Lung (tissue), 12 donors: ENCODE measurements around the gene DLL1. TPM values are rescaled to one million over a fixed set of nuclear protein-coding genes. Genes with fewer than 3 reads are reported as not detected.

Experiments
- ATAC-seq: fragments of 200-7000 bp; cut with Tn5 transposase; one replicate; pipeline ENCODE4 v1.9.1; 2020; ENCODE audit warnings: moderate number of reproducible peaks; ENCODE audit not compliant: insufficient read depth, low FRiP score
- DNase-seq, 3 donors: peaks; one replicate each; pipeline ENCODE4 v3.0.0-alpha.2; 2013 to 2017
- H3K27ac ChIP-seq, 2 donors: one replicate each; pipeline ENCODE4 v1.5.1; 2013; ENCODE audit warnings: mild to moderate bottlenecking in 2 of 2, moderate library complexity in 2 of 2, control low read depth in 1 of 2, inconsistent platforms in 1 of 2, low read depth in 1 of 2, low read length in 1 of 2
- H3K27me3 ChIP-seq, 3 donors: one replicate each; pipeline ENCODE4 v1.5.1; 2013; ENCODE audit warnings: low read length in 2 of 3; ENCODE audit not compliant: control insufficient read depth in 3 of 3, insufficient read depth in 3 of 3
- H3K36me3 ChIP-seq, 4 donors: one replicate each; pipeline ENCODE4 v1.5.1; 2013; ENCODE audit warnings: low read length in 4 of 4, mild to moderate bottlenecking in 1 of 4, moderate library complexity in 1 of 4; ENCODE audit not compliant: control insufficient read depth in 4 of 4, insufficient read depth in 4 of 4
- H3K4me1 ChIP-seq, 5 donors: one replicate each; pipeline ENCODE4 v1.5.1; 2013; ENCODE audit warnings: low read length in 5 of 5, mild to moderate bottlenecking in 2 of 5, moderate library complexity in 1 of 5; ENCODE audit not compliant: control insufficient read depth in 5 of 5, insufficient read depth in 5 of 5
- H3K4me3 ChIP-seq: one replicate; pipeline ENCODE4 v1.5.1; 2013; ENCODE audit warnings: mild to moderate bottlenecking, control low read depth, moderate library complexity
- H3K9ac ChIP-seq, 2 donors: one replicate each; pipeline ENCODE4 v1.5.1; 2013; ENCODE audit warnings: low read length in 2 of 2, control low read depth in 1 of 2; ENCODE audit not compliant: insufficient read depth in 1 of 2
- H3K9me3 ChIP-seq, 4 donors: one replicate each; pipeline ENCODE4 v1.5.1; 2013; ENCODE audit warnings: low read length in 3 of 4, mild to moderate bottlenecking in 1 of 4, moderate library complexity in 1 of 4; ENCODE audit not compliant: control insufficient read depth in 4 of 4, insufficient read depth in 3 of 4
- WGBS, 2 donors: extraction: QIAGEN DNeasy Blood & Tissue Kit; methylation state at CpG; one replicate each; pipeline ENCODE4 v1.1.7; 2013; 5-methylcytosine and 5-hydroxymethylcytosine counted together
- polyA plus RNA-seq, 2 donors: library from polyadenylated mRNA; stranded (reverse); fragments of 200-250 nt; gene quantifications; one replicate each; pipeline ENCODE4 v1.2.1, GENCODE V29; 2013
- total RNA-seq, 2 donors: library from RNA; depleted of rRNA in 1 of 2; stranded (reverse); fragments of >200 nt in 1 of 2; gene quantifications; one replicate each; pipeline ENCODE4 v1.2.1, GENCODE V29; 2014 to 2021
- TF ChIP-seq, protein P1 (sequence below): IDR thresholded peaks from 2 replicates; pipeline ENCODE4 v1.5.1; 2012; ENCODE audit warnings: mild to moderate bottlenecking; ENCODE audit errors: control extremely low read depth, extremely low read depth
- donor health status: control.
- donor health status: control.
- donor health status: Bipolar disorder and iron deficiency.
- donor health status: healthy.
- donor health status: DM: yes; HTN: yes; CAD: no.

Gene DLL1
- total and polyA plus RNA-seq, 4 donors, result 6.2 to 16.9 (median 13.2) TPM

DNA sequence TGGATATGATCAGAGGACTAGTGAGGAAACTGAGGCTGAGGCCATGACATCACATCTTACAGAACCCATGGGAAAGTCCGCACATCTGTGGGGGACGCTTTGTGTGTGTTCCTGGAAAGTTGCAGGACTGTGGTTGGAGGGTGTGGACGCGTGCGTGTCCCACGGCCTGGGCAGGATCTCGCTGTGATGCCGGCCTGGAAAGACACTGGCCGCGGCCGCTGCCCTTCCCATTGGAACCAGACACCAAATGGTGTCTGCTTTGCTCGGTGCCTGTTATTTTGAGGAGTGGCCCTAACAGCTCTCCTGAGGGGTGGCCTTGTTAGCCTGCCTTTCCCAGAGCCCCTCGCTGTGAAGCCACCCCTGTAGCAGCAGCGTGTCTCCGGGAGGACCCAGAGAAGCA is 41.1 kb downstream of the DLL1 start:
- H3K4me1 ChIP-seq, result peaks cover 0 to 20% (median 3%) of the 10 kb centered on the region in 5 donors
- no peaks in the 10 kb centered on the region for H3K36me3 ChIP-seq
- DNase-seq (no peak), ATAC-seq (no peak)
- no peak overlapping the region for H3K9ac ChIP-seq
- H3K4me3 ChIP-seq, result no peak overlapping the region
- no peaks in the 10 kb centered on the region for H3K9me3 ChIP-seq
- WGBS, 2 donors, result 94 to 95% methylated on average over 15 of the region's 15 CpGs
- TF ChIP-seq, protein P1, sequence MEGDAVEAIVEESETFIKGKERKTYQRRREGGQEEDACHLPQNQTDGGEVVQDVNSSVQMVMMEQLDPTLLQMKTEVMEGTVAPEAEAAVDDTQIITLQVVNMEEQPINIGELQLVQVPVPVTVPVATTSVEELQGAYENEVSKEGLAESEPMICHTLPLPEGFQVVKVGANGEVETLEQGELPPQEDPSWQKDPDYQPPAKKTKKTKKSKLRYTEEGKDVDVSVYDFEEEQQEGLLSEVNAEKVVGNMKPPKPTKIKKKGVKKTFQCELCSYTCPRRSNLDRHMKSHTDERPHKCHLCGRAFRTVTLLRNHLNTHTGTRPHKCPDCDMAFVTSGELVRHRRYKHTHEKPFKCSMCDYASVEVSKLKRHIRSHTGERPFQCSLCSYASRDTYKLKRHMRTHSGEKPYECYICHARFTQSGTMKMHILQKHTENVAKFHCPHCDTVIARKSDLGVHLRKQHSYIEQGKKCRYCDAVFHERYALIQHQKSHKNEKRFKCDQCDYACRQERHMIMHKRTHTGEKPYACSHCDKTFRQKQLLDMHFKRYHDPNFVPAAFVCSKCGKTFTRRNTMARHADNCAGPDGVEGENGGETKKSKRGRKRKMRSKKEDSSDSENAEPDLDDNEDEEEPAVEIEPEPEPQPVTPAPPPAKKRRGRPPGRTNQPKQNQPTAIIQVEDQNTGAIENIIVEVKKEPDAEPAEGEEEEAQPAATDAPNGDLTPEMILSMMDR, result no peak
- H3K27me3 ChIP-seq, result peaks cover 0 to 8% (median 0%) of the 10 kb centered on the region in 3 donors
- H3K27ac ChIP-seq, result no peak overlapping the region

DNA sequence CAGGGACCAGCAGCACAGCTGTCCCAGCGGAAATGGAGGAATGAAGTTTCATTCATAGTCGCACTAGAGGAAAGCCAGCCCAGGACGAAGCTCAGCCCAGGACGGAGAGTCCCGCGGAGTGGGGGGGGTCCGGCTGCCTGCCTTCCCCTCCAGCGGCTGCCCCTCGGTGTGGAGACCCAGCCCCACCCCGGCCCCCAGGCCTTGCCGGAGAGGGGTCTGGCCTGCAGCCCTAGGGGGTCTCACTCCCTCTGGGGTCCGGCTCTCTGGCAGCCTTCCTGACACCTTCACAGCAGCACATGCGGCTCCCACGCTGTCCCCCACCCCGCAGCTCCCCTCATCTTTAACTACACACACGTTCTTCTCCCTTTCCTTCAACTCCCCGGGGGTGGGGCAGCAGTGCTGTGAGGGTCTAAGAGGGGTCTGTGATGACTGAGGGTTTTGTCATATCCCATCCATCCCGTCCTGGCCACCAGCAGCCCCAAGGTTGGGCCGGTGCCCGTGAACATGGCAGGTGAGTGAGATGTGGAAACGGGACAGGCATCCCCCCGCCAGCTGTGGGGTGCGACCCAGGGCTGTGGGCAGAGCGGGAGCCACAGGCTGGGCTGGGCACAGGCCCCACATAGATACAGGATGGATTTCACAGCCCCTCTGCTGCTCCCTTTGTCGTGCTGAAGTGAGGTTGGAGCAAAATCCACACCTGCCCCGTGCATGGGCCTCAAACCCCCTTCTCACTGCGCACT is 41.8 kb downstream of the DLL1 start:
- Histone ChIP-seq H3K27me3 (peaks cover 0 to 14% (median 0%) of the 10 kb centered on the region in 3 donors), H3K4me1 (peaks cover 0 to 28% (median 3%) of the 10 kb centered on the region in 5 donors), H3K9ac (no peak overlapping the region), H3K4me3 (no peak overlapping the region), H3K36me3 (no peaks in the 10 kb centered on the region), H3K27ac (no peak overlapping the region), H3K9me3 (no peaks in the 10 kb centered on the region)
- WGBS, 2 donors, result 80 to 87% methylated on average over 25 to 27 of the region's 27 CpGs
- TF ChIP-seq, protein P1, result no peak
- no peak for ATAC-seq
- no peak for DNase-seq

DNA sequence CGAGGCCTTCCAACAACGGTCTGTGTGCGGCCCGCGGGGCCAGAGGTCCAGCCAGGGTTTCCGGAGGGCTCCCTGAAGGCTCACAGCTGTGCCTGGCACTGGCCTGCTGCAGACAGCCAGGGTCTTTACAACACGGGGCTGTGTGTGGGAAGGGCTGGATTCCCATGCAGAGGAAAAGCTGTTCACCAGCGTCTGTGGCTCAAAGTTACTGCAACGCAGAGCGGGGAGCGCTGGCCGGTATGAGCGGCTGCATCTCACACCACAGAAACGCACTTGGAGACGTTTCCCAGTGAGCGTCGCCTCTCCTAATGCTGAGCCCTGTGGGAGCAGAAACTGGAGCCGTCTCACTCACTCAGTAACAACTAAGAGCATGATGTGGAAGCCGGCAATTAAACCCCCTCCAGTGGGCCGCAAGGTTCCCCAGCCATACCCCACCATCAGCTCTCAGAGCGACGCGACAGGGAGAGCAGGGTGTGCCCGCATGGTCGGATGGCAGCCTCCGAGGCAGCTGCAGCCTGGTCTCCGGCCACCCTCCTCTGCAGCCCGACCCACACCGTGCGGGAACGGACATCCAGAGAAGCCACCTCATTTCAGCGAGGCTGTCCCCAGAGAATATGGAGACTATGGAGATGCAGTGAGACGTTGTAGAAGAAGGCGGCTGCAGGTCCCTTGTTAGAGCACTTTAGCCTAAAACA is 42.6 kb downstream of the DLL1 start:
- Histone ChIP-seq H3K4me1 (peaks cover 0 to 36% (median 3%) of the 10 kb centered on the region in 5 donors), H3K4me3 (no peak overlapping the region), H3K27me3 (peaks cover 0 to 18% (median 0%) of the 10 kb centered on the region in 3 donors), H3K9me3 (no peaks in the 10 kb centered on the region), H3K9ac (no peak overlapping the region), H3K36me3 (no peaks in the 10 kb centered on the region), H3K27ac (no peak overlapping the region)
- WGBS, 2 donors, result 72 to 79% methylated on average over 34 of the region's 34 CpGs
- TF ChIP-seq, protein P1, result no peak
- ATAC-seq (no peak), DNase-seq (peak; percentile 53 to 72 (median 59))
